CD4-positive, alpha-beta T cell treated with Interleukin-4 for 1 hour (primary cell): ENCODE data around the gene LAMA4.
A peak's percentile ranks its signal among the peaks of the same experiment; 100 is the strongest.

Source experiments
- DNase-seq, 2 donors: peaks; one replicate each; pipeline ENCODE4 v3.0.0-alpha.2; 2020 to 2022

LAMA4 gene

GRCh38 chr6:112270756-112271155, 16.4 kb upstream of the LAMA4 start:
- DNase-seq, result no peak

DNA sequence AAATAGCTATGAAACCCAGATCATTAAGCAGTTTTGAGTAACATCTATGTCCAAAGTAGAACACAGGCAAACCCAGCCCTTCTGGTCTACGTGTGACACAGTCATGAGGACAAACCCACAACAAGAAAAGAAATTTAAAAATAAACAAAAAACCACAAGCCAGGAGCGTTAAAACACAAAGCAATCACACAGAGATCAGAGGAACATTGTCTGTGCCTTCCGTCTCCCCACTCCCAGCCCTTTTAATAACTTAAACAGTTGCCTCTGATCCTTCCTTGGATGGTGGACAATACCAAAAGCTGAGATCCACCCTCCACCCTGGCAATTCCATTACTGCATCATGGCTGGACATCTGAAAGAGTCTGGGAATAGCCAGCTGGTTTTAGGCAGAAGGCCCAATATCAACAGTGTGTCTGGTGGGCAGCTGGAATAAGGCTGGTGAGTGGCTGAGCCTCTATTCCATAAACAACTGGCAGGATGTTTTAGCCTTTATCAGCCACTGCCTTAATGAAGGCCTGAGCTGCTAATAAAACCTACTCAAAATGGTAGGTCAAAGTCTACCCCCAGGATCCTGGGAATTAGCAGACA, 15.7 kb upstream of the LAMA4 start:
- DNase-seq, result no peak

GRCh38 chr6:112269114-112269513, 14.7 kb upstream of the LAMA4 start:
- DNase-seq, result no peak

GRCh38 chr6:112268654-112269053, 14.3 kb upstream of the LAMA4 start:
- DNase-seq, result no peak

- no peak for DNase-seq
Measured at GRCh38 chr6:112268019-112268418, 13.7 kb upstream of the LAMA4 start.

DNA sequence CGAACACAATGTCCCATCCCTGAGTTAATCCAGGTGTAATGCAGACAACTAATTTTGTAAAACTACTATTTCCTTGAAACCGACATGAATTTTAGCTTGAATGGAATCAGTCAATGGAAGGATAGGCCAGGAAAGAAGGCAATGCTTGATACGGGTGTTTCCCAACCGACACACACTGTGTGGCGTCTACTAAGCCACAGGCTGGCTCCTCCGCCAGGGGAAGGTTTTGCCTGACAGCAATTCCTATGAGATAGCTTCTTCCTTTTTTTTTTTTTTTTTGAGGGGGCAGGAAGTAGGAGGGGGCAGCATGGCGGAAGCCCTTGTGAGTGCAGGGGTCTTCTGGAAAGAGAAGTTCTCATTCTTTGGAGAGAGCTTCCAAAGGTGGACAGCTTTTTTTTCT, 12.0 kb upstream of the LAMA4 start:
- no peak for DNase-seq

- no peak for DNase-seq
Measured at GRCh38 chr6:112259337-112259675, 4.9 kb upstream of the LAMA4 start.

DNA sequence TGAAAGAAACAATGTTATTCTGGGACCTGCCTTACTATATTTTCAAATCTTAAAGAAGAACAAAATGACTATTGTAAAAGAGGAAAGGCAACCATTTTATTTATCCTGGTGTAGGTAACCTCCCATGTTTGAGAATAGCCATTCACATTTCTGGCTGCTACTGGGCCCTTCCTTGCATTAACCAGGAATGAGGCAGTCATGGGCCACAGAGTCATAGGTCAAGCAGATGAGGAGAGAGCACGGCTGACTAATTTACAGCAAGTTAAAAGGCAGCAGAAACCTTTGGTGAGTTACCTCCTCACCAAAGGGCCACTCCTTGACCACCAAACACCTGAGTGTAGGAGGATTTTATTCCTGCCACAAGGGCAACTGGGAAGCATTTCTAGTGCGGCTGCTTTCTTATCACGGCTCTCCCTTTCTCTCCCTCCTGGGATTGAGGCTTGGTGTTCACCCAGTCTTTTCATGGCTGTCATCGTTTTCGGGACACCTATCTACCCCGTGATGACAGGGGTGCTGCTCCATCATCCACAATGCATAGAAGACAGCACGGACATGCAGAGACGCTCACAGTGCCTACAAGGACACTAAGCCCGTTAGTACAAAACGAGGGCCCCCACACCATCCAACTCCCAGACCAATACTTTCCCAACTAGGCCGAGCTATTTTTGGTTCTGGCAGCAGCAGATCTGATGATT, 4.4 kb upstream of the LAMA4 start:
- no peak for DNase-seq

GRCh38 chr6:112257178-112257855, 3.0 kb upstream of the LAMA4 start:
- DNase-seq, result no peak

GRCh38 chr6:112254921-112255320, 554 bp upstream of the LAMA4 start:
- no peak for DNase-seq

GRCh38 chr6:112253498-112253840, 898 bp downstream of the LAMA4 start:
- DNase-seq, result no peak

GRCh38 chr6:112252571-112253497, 1.5 kb downstream of the LAMA4 start:
- DNase-seq, result no peak

DNA sequence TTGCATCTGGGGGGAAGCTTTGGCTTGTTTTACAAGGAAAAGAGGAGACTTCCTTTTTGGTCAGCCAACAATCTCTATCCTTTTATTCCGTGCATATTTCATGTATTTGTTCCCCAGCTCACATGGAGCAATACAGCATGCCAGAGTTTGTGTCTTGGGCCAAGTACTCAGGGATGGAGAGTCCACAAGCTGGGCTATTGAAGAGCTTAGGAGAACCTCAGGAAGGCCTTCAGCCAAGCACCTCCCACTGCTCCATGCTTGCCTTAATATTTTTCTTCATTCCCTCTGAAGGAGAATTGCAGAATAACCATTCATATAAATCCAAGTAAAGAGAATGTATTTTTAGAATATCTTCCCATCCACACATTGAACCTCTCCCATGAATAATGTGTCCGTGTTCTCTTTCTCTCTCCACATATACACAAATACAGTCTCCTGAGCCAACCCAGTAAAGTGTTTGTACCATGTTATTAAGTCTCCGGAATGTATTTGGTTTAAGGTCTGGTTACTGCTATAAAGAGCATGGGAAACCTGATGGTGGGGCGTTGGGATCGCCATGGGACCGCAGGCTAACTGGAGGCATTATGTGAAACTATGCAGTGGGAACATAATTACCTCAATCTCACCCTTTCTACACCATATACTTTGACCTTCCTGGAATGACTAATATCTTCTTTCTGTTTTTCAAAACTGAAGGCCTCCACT, 3.0 kb downstream of the LAMA4 start:
- no peak for DNase-seq

DNA sequence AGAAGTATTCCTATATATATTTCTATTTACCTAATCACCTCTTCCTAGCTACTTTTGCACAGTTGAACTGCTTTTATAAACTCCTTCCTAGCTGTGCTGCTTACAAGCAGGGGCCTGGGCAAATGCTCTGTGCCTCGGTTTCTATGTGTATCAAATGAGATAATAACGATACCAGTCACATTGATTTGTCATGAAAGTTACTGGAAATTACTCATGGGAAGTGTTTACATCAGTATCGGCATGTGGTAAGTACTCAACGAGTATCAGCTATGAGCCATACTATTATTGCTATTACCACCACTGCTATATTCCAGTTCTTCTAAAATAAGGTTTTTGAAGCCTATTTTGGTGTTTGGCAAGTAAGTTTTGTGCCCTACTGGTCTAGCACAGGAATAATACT, 4.9 kb downstream of the LAMA4 start:
- no peak for DNase-seq

GRCh38 chr6:112247275-112247674, 7.1 kb downstream of the LAMA4 start:
- DNase-seq, result no peak

DNA sequence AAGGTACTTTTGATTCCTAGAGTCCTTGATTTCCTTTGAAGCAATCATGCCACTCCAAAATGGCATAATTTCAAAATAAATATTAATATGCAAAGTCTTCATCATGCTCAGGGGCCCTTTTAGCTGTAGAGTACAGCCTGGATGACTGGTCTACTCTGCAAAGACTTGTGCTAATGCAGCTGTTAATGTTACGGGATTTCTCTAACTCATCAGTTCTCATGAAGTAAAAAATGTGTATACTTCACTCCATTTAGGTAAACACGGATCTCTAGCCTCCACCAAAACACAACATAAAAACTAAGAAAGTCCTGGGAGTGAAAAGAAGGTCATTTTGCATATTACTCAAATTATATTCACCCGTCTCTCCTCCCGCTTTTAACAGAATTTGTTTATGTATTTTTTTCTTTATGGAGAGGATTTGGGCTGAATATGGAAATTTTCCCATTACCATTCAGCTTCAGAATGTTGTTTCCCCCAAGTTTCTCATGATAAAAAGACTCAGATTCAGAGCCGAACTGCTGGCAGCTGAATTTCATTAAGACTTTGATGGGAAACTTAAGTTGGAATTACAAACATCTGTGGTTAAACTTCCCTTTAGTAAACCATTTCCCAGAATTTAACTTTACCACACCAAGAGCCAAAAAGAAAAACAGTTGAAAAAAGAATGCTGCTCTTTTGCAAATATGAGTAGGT, 8.7 kb downstream of the LAMA4 start:
- DNase-seq, result no peak

GRCh38 chr6:112243861-112244827, 10.2 kb downstream of the LAMA4 start:
- no peak for DNase-seq

- DNase-seq, result no peak
Measured at GRCh38 chr6:112241820-112242429, 12.4 kb downstream of the LAMA4 start.

DNA sequence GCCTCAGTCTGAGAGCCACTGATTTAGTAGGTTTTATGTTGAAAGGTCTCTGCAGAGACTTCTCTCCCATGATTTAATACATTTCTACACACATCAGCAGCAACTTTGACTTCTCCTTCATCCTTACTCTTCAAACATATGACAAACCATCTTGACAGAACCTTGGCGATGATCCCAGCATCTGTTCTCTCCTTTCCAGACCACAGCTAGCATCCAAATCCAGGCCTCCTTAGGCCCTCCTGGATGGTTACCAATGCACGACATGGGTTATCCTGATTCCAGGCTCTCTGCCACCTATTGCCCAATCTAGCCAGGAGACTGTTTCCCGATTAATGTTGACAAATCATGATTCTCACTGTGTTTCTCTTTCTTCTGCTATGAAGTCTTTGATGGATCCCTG, 16.8 kb downstream of the LAMA4 start:
- no peak for DNase-seq

DNA sequence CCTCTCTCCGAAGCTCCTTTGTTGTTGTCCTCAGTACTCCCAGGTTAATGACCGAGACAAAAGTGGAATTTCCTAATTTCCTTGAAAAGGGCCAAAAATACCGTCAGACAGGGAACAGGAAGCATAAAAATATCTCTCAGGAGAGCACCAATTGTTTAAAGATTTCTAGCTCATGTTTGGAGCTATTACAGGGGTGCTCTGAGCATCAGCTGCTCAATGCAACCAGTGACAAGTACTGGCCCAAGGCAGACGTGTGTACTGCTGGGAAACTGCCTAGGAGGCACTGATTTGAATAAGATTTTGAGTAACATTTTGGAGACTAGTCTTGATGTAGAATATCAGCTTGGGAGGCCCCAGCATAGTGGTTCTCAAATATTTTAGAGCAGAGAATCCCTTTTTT, 17.3 kb downstream of the LAMA4 start:
- no peak for DNase-seq

DNA sequence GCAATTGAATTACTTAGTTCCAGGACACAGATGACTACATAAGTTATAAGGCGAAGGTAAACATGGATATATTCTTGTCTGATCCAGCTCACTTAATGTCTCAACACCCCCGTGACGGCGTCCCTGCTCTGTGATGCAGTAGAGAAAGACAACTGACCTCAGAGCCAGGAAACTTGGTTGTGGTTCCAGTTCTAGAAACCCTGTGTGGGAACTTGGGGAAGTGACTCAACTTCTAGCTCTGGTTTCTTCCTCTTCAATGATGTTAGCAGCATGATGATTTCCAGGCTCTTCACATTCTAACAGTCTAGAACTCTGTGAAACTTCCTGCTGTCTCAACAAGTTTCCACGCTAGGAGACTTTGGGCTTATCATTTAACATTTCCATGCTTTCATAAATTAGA, 18.4 kb downstream of the LAMA4 start:
- DNase-seq, result peak; percentile 7 to 19
